ENCODE data around the gene FRY.

FRY gene

DNA sequence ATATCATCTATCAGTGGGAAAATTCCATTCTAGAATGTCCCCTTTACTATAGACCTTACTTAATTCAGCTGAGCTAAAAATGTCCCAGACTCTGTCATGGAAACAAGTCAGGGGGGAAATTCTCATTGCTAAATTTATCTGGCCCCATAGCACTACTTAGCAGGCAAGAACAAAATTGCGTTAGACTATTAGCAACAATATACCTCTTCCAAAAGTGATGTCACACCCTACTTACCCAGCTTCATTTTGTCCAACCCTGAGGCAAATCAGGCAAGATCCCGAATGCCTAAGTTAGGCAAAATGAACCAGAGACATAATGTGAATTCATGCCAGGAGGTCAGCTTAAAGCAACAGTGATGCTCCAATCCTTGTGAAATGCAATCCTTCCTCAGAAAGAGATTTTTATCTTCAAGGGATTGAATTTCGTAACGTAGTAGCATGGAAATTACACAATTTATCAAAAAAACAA, 93.7 kb downstream of the FRY start:
- TF ChIP-seq ZBTB7A (IDR thresholded peaks at IDR 0.05; ENCODE audit: low read depth): no peak
- no peak for TF ChIP-seq YY1 (IDR thresholded peaks at IDR 0.05; ENCODE audit: low read depth)
- TF ChIP-seq FOXM1 (IDR thresholded peaks at IDR 0.05; ENCODE audit: borderline replicate concordance, low read depth): no peak
- TF ChIP-seq TCF12 (IDR thresholded peaks at IDR 0.05; ENCODE audit: low read depth): no peak
- no peak for TF ChIP-seq EGR1 (IDR thresholded peaks at IDR 0.05)
- no peak for TF ChIP-seq TEAD4 (IDR thresholded peaks at IDR 0.05)
- TF ChIP-seq, protein P1, sequence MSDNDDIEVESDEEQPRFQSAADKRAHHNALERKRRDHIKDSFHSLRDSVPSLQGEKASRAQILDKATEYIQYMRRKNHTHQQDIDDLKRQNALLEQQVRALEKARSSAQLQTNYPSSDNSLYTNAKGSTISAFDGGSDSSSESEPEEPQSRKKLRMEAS (IDR thresholded peaks at IDR 0.05): no peak
- TF ChIP-seq, protein P2, sequence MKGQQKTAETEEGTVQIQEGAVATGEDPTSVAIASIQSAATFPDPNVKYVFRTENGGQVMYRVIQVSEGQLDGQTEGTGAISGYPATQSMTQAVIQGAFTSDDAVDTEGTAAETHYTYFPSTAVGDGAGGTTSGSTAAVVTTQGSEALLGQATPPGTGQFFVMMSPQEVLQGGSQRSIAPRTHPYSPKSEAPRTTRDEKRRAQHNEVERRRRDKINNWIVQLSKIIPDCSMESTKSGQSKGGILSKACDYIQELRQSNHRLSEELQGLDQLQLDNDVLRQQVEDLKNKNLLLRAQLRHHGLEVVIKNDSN (IDR thresholded peaks at IDR 0.05): no peak
- TF ChIP-seq CREB1 (IDR thresholded peaks at IDR 0.05; ENCODE audit: low read depth): no peak
- TF ChIP-seq, protein P3, sequence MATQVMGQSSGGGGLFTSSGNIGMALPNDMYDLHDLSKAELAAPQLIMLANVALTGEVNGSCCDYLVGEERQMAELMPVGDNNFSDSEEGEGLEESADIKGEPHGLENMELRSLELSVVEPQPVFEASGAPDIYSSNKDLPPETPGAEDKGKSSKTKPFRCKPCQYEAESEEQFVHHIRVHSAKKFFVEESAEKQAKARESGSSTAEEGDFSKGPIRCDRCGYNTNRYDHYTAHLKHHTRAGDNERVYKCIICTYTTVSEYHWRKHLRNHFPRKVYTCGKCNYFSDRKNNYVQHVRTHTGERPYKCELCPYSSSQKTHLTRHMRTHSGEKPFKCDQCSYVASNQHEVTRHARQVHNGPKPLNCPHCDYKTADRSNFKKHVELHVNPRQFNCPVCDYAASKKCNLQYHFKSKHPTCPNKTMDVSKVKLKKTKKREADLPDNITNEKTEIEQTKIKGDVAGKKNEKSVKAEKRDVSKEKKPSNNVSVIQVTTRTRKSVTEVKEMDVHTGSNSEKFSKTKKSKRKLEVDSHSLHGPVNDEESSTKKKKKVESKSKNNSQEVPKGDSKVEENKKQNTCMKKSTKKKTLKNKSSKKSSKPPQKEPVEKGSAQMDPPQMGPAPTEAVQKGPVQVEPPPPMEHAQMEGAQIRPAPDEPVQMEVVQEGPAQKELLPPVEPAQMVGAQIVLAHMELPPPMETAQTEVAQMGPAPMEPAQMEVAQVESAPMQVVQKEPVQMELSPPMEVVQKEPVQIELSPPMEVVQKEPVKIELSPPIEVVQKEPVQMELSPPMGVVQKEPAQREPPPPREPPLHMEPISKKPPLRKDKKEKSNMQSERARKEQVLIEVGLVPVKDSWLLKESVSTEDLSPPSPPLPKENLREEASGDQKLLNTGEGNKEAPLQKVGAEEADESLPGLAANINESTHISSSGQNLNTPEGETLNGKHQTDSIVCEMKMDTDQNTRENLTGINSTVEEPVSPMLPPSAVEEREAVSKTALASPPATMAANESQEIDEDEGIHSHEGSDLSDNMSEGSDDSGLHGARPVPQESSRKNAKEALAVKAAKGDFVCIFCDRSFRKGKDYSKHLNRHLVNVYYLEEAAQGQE (IDR thresholded peaks at IDR 0.05; ENCODE audit: low read depth): no peak
- TF ChIP-seq CEBPB (IDR thresholded peaks at IDR 0.05): no peak
- no peak for TF ChIP-seq TAF1 (IDR thresholded peaks at IDR 0.05; ENCODE audit: low read depth)
- no peak for TF ChIP-seq EP300 (IDR thresholded peaks at IDR 0.05; ENCODE audit: borderline replicate concordance)

DNA sequence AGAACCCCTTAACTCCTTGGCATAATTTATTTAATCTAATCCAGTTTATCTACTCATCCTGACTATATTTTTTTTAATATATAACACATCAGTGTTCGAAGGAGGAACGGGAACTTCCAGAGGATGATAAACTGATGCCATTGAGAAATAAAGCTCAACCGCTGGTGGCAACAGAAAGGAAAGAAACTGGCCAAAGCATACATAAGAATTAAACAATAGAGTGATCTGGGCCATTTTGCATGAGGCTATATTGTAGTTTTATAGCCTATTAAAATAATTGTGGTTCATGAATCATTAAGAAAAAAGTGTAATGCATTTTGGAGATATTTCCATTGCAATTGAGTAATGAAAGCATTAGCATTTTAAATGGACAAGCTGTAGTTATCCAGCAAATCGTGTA, 94.2 kb downstream of the FRY start:
- TF ChIP-seq TEAD4 (IDR thresholded peaks at IDR 0.05): no peak
- no peak for TF ChIP-seq CREB1 (IDR thresholded peaks at IDR 0.05; ENCODE audit: low read depth)
- no peak for TF ChIP-seq ZBTB7A (IDR thresholded peaks at IDR 0.05; ENCODE audit: low read depth)
- no peak for TF ChIP-seq TCF12 (IDR thresholded peaks at IDR 0.05; ENCODE audit: low read depth)
- no peak for TF ChIP-seq EGR1 (IDR thresholded peaks at IDR 0.05)
- TF ChIP-seq RAD21 (IDR thresholded peaks at IDR 0.05; ENCODE audit: low read depth): no peak
- TF ChIP-seq, protein P3 (IDR thresholded peaks at IDR 0.05; ENCODE audit: low read depth): no peak
- no peak for TF ChIP-seq EP300 (IDR thresholded peaks at IDR 0.05; ENCODE audit: borderline replicate concordance)
- no peak for TF ChIP-seq TAF1 (IDR thresholded peaks at IDR 0.05; ENCODE audit: low read depth)
- TF ChIP-seq YY1 (IDR thresholded peaks at IDR 0.05; ENCODE audit: low read depth): no peak
- no peak for TF ChIP-seq NFIC (IDR thresholded peaks at IDR 0.05)
- TF ChIP-seq CEBPB (IDR thresholded peaks at IDR 0.05): no peak
- TF ChIP-seq, protein P2 (IDR thresholded peaks at IDR 0.05): no peak
- TF ChIP-seq, protein P1 (IDR thresholded peaks at IDR 0.05): no peak
- TF ChIP-seq FOXM1 (IDR thresholded peaks at IDR 0.05; ENCODE audit: borderline replicate concordance, low read depth): no peak

DNA sequence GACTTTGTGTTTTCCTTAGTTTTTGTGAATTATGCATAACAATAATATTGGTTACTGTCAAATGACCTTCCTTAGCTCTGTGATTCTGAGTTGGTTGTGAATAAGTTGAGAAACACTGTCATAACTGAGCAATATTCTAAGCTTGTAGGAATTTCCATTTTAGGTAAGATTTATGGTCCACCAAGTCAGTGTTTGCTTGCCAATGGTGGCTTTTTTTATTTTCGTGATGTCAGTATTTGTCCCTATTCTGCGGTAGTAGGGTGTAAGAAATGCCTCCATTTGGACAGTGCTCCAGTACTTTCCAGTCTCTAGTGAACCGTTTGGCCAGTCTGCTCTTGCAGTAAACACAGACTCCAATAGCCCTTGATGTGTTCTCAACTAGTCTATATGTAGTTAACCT, 94.7 kb downstream of the FRY start:
- TF ChIP-seq TEAD4 (IDR thresholded peaks at IDR 0.05) (no peak), YY1 (IDR thresholded peaks at IDR 0.05; ENCODE audit: low read depth) (no peak), TAF1 (IDR thresholded peaks at IDR 0.05; ENCODE audit: low read depth) (no peak)
- TF ChIP-seq, protein P1 (IDR thresholded peaks at IDR 0.05): no peak

DNA sequence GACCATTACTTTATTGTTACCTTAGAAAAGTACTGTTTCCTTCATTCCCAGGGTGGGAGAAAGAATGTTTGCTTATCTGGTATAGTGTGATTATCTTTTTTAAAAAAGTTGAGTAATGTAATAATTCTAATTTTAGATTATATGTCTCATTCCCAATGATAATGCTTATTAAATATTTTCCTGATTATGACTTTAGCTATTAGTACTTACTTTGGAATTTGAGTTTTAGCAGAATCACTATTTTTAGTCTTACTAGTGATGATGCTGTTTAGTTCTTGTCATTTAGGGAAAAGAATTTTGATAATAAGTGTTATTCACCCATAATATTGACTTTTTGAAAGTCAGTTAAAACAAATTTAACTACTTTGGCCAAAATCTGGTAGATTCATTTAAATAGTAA, 95.2 kb downstream of the FRY start:
- no peak for TF ChIP-seq TAF1 (IDR thresholded peaks at IDR 0.05; ENCODE audit: low read depth)
- TF ChIP-seq FOXM1 (IDR thresholded peaks at IDR 0.05; ENCODE audit: borderline replicate concordance, low read depth): no peak
- no peak for TF ChIP-seq YY1 (IDR thresholded peaks at IDR 0.05; ENCODE audit: low read depth)
- no peak for TF ChIP-seq EP300 (IDR thresholded peaks at IDR 0.05; ENCODE audit: borderline replicate concordance)
- no peak for TF ChIP-seq RAD21 (IDR thresholded peaks at IDR 0.05; ENCODE audit: low read depth)
- no peak for TF ChIP-seq EGR1 (IDR thresholded peaks at IDR 0.05)
- TF ChIP-seq CEBPB (IDR thresholded peaks at IDR 0.05): no peak
- no peak for TF ChIP-seq ZBTB7A (IDR thresholded peaks at IDR 0.05; ENCODE audit: low read depth)
- TF ChIP-seq, protein P2 (IDR thresholded peaks at IDR 0.05): no peak
- TF ChIP-seq, protein P1 (IDR thresholded peaks at IDR 0.05): no peak
- TF ChIP-seq CREB1 (IDR thresholded peaks at IDR 0.05; ENCODE audit: low read depth): no peak
- no peak for TF ChIP-seq TEAD4 (IDR thresholded peaks at IDR 0.05)
- TF ChIP-seq, protein P3 (IDR thresholded peaks at IDR 0.05; ENCODE audit: low read depth): no peak
- TF ChIP-seq TCF12 (IDR thresholded peaks at IDR 0.05; ENCODE audit: low read depth): no peak
- no peak for TF ChIP-seq NFIC (IDR thresholded peaks at IDR 0.05)
